Neural cell (in vitro differentiated cells): Measurements from ENCODE around the gene PPM1L.

ENCODE experiments used
- CTCF ChIP-seq: fragments of 450-650 bp; IDR thresholded peaks from 2 replicates; pipeline ENCODE4 v1.5.1; 2014; ENCODE audit warnings: antibody characterized with exemption, mild to moderate bottlenecking, moderate library complexity; ENCODE audit not compliant: poor library complexity, severe bottlenecking
- EP300 ChIP-seq: fragments of 450-650 bp; conservative IDR thresholded peaks from 2 replicates; pipeline ENCODE4 v1.6.1; 2014; ENCODE audit warnings: antibody characterized with exemption, mild to moderate bottlenecking, moderate library complexity; ENCODE audit not compliant: poor library complexity, severe bottlenecking
- EZH2 ChIP-seq: fragments of 200-600, 300-800 bp; shearing (Covaris generic), sonication (generic); IDR thresholded peaks from 2 replicates; pipeline ENCODE4 v1.6.1; 2014; ENCODE audit warnings: antibody characterized with exemption, low read length, borderline replicate concordance, mild to moderate bottlenecking; ENCODE audit not compliant: insufficient read depth, poor library complexity, severe bottlenecking
- MXI1 ChIP-seq: fragments of 450-650 bp; conservative IDR thresholded peaks from 2 replicates; pipeline ENCODE4 v1.6.1; 2014; ENCODE audit warnings: antibody characterized with exemption, mild to moderate bottlenecking; ENCODE audit not compliant: poor library complexity, severe bottlenecking
- POLR2AphosphoS5 ChIP-seq: IDR thresholded peaks from 2 replicates; pipeline ENCODE4 v1.6.1; 2012
- RAD21 ChIP-seq: fragments of 450-650 bp; conservative IDR thresholded peaks from 2 replicates; pipeline ENCODE4 v1.6.1; 2014; ENCODE audit warnings: antibody characterized with exemption, mild to moderate bottlenecking, moderate library complexity
- REST ChIP-seq: IDR thresholded peaks from 2 replicates; pipeline ENCODE4 v1.6.1; 2012; ENCODE audit warnings: borderline replicate concordance
- SMC3 ChIP-seq: fragments of 450-650 bp; conservative IDR thresholded peaks from 2 replicates; pipeline ENCODE4 v1.6.1; 2014; ENCODE audit warnings: antibody characterized with exemption, mild to moderate bottlenecking, moderate library complexity; ENCODE audit not compliant: poor library complexity
- TAF1 ChIP-seq: IDR thresholded peaks from 2 replicates; pipeline ENCODE4 v1.6.1; 2012; ENCODE audit warnings: low read depth

DNA sequence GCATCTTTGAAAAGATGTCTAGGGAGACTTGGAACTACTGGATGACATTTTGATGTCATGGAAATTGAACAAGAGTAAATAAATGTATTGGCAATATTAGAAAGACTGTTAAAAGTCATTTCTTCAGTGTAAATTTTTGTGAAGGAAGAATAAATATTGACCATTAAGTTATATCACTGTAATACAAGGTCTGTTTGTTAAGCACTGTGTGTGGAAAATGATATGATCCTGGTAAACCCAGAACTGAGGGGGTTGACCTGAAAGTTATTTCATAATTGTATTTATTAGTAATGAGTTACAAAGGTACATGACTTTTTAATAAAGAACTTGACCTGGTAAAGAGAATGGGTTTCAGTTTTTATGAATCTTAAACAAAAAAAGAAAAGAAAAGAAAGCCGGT lies 242.6 kb downstream of the PPM1L start:
- no peak for TF ChIP-seq RAD21
- TF ChIP-seq SMC3 = no peak
- no peak for TF ChIP-seq EZH2
- TF ChIP-seq EP300 = peak; percentile 84
- no peak for TF ChIP-seq REST
- TF ChIP-seq CTCF = no peak
- no peak for TF ChIP-seq MXI1
- peak; percentile 24 for TF ChIP-seq POLR2AphosphoS5
- TF ChIP-seq TAF1 = no peak
